ENCODE measurements around the gene SALL3.

The SALL3 gene

GRCh38 chr18:78980279-78980771 lies 707 bp downstream of the SALL3 start:
- no peak overlapping the region for H3K4me3 ChIP-seq (ENCODE audit: low read depth, low read length)
- no peak for TF ChIP-seq CTCF (IDR thresholded peaks at IDR 0.05; ENCODE audit: control insufficient read depth, extremely low read depth, insufficient read depth)
- no peak for DNase-seq (ENCODE audit: low read depth)

GRCh38 chr18:78980777-78981380 lies 1.3 kb downstream of the SALL3 start:
- DNase-seq (ENCODE audit: low read depth) = no peak
- no peak overlapping the region for H3K4me3 ChIP-seq (ENCODE audit: low read depth, low read length)
- no peak for TF ChIP-seq CTCF (IDR thresholded peaks at IDR 0.05; ENCODE audit: control insufficient read depth, extremely low read depth, insufficient read depth)

- no peak for TF ChIP-seq CTCF (IDR thresholded peaks at IDR 0.05; ENCODE audit: control insufficient read depth, extremely low read depth, insufficient read depth)
- no peak for DNase-seq (ENCODE audit: low read depth)
- no peak overlapping the region for H3K4me3 ChIP-seq (ENCODE audit: low read depth, low read length)
These were observed 1.8 kb downstream of the SALL3 start for GRCh38 chr18:78981394-78981831.

- DNase-seq (ENCODE audit: low read depth) = no peak
- no peak for TF ChIP-seq CTCF (IDR thresholded peaks at IDR 0.05; ENCODE audit: control insufficient read depth, extremely low read depth, insufficient read depth)
- no peak overlapping the region for H3K4me3 ChIP-seq (ENCODE audit: low read depth, low read length)
These were observed 2.5 kb downstream of the SALL3 start for GRCh38 chr18:78981989-78982620.

GRCh38 chr18:78983512-78983911 lies 3.9 kb downstream of the SALL3 start:
- no peak for TF ChIP-seq CTCF (IDR thresholded peaks at IDR 0.05; ENCODE audit: control insufficient read depth, extremely low read depth, insufficient read depth)
- DNase-seq (ENCODE audit: low read depth) = no peak
- no peak overlapping the region for H3K4me3 ChIP-seq (ENCODE audit: low read depth, low read length)

GRCh38 chr18:78984941-78985784 lies 5.5 kb downstream of the SALL3 start:
- TF ChIP-seq CTCF (IDR thresholded peaks at IDR 0.05; ENCODE audit: control insufficient read depth, extremely low read depth, insufficient read depth) = peak; percentile 100
- peak overlapping the region; percentile 44 for H3K4me3 ChIP-seq (ENCODE audit: low read depth, low read length)
- DNase-seq (ENCODE audit: low read depth) = peak; percentile 86

Measured in LNCaP clone FGC (cell line).